Embryonic facial prominence (tissue), 1 donor: ENCODE results near the gene RGMA.
"Not testable (repeated sequence)": the region's sequence is repeated elsewhere in the genome, so short reads cannot be mapped to it uniquely, and the experiment has no call there.

ENCODE experiments used
- DNase-seq: peaks from one replicate; pipeline ENCODE4 v3.0.0-alpha.2; 2016; ENCODE audit errors: extremely low spot score

Gene RGMA

DNA sequence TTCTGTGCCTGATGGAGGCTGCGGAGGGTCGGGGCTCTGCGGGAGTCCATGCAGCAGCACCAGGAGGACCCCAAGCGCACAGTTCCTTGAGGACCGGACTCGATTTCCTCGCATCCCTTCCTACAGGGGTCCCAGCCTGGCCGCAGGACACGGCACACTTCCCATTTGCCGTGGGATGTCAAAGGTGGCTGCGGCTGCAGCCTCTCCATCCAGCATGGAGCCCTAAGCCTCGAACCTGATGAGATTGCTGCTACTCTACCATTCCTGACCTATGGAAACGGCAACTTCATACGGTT, 40.6 kb downstream of the RGMA start:
- DNase-seq, result no peak

DNA sequence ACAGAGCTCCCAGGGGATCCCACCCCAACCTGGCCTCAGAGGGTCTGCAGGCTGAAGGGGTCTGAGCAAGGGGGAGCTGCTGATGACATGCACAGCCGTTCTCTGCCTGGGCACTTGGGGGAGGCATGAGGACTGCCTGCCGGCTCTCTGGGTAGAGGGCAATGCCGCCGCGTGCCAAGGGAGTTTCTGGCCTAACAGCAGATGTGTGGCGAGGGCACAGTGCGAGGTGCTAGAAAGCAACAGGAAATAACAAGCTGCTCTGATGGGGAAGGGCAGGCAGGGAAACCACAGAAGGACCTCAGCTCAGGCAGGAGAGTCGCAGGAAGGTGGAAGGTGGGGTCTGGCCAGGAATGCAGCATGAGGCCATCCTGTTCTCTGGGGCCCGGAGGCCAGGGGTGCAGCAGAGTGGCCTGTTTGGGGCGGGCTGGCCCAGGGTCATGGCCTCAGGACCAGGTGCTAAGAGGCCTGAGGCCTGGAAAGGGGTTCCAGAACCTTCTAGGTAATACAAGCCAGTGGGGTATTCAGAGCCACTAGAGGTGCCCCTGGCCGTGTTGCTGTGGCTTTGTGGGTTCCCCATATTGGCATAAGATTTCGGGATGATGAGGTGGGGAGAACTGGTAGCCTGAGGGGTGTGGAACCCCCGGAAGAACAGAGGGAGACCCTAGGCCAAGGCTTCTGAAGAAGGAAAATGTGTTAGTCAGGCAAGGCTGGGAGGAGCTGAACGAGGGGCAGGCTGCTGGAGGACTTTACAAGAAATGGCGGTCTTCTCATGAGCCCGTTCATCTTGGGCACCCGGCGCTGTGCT, 41.2 kb downstream of the RGMA start:
- no peak for DNase-seq

DNA sequence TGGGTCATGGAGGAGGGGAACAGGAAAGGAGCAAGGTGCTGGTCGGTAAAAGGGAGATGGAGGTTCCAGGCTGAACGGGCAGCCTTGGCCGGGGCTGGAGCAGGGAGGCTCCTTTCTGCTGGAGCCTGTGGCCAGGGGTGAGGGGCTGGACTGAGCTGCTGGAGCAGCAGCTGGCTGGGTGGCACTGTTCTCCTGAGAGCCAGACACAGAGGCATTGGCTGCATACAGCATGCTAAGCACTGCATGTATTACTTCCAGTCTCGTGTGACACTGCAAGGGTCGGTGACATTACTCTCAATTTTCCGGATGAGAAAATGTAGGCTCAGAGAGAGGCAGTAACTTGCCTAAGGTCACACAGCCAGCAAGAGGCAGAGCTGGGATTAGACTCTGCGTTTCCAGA, 42.3 kb downstream of the RGMA start:
- DNase-seq, result no peak

DNA sequence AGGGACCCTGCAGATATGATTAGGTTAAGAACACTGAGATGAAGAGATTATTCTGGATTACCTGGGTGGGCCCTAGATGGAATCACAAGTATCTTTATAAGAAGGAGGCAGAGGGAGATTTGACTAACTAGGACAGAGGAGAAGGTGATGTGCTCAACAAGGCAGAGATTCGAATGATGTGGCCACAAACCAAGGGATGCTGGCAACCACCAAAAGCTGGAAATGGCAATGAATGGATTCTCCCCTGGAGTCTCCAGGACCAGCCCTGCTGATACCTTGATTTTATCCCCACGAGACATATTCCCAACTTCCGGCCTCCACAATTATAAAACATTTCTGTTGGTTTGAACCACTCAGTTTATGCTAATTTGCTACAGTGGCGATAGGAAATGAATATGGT, 42.9 kb downstream of the RGMA start:
- no peak for DNase-seq

- DNase-seq, result no peak
Measured at GRCh38 chr15:93045191-93045785, 43.7 kb downstream of the RGMA start.

DNA sequence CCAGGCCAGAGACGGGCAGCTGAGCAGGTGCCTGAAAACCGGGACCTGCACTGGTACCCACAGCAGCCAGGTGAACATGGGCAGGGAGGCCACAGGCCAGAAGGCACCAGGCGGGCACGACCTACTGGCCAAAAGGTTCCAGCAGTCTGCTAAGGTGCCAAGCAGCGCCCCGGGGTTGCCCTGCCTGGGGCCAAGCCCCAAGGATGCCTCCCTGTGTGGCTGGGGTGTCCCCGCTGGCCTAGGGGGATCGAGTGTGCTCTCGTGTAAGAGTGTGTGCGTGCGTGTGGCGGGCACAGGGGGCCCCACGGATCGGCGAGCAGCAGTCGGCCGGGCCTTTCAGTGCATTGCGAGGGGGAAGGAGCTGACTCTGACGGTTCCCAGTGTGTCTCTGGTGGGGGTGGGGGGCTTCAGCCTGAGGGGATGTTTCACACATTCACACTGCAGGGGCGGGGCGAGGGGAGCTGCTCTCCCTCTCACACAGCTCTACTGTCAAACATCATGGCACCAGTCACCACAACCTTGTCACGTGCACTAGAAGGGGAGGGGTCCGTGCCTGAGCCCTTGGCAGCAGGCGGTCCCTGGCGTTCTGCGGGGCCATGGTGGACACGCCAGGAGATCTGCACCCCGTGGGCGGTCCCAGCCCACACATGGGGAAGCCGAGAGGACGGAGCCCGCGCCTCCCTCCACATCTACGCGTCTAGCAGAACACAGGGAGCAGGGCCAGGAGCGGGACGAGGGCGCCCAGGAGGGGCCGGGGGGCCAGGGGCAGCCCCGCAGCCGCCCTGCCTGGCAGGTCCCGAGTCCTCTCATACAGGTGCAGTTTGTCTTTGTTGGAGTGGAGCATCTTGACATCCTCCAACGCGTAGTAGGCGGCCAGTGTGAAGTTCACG, 44.5 kb downstream of the RGMA start:
- DNase-seq, result no peak

GRCh38 chr15:93043621-93044300, 45.2 kb downstream of the RGMA start:
- DNase-seq, result no peak

- no peak for DNase-seq
Measured at GRCh38 chr15:93042691-93043378, 46.2 kb downstream of the RGMA start.

GRCh38 chr15:93042211-93042610, 46.8 kb downstream of the RGMA start:
- no peak for DNase-seq

- no peak for DNase-seq
Measured at GRCh38 chr15:93041159-93041547, 47.9 kb downstream of the RGMA start.

GRCh38 chr15:93040288-93041158, 48.5 kb downstream of the RGMA start:
- DNase-seq, result no peak

DNA sequence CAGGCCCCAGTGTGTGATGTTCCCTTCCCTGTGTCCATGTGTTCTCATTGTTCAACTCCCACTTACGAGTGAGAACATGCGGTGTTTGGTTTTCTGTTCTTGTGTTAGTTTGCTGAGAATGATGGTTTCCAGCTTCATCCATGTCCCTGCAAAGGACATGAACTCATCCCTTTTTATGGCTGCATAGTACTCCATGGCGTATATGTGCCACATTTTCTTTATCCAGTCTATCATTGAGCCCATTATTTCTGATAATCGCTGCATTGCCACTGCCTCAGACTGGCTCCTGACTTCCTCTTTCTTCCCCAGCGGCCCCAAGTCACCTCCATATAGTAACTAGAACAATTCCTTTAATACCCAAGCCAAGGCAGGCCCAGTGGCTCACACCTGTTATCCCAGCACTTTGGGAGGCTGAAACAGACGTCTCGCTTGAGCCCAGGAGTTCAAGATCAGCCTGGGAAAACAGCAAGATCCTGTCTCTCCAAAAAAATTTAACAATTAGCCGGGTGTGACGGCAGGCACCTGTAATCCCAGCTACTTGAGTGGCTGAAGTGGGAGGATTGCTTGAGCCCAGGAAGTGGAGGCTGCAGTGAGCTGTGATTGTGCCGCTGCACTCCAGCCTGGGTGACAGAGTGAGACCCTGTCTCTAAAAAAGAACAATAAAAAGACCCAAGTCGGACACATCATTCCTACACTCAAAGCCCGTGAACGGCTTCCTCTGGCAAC, 49.3 kb downstream of the RGMA start:
- not testable (repeated sequence) for DNase-seq

DNA sequence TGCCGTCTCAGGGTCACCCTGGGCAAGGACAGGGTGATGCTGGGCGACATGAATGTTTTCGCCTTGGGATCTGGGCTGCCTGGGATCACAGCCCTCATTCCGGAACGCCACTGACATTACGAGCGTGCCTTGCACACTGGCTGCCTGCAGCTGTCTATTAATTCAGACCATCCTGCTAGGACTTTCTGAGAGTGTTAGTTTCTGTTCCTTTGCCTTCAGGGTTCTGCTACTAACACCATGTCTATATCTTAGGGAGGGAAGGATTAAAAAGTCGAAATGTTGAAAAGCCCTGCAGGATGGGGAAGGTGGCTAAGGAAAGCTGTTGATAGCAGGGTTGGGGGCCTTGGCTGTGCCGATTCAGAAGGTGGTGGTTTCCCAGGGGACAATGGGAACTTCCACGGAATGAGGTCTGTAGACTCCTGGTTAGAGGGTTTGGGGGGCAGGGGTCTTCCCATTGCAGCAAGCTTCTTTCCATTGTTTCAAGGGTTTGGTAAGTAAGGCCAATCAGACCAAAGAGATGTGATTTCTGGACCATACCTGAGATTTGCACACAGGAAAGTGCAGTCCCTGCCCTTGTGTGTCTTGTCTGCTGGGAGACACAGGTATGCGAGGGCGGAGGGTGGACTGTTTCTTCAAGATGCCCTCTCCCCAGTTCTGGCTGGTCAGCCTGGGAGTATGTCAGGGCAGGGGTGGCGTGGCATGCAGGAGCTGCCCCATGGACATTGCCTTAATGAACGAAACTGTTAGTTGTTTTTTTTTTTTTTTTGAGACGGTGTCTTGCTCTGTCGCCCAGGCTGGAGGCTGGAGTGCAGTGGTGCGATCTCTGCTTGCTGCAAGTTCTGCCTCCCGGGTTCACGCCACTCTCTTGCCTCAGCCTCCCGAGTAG, 50.9 kb downstream of the RGMA start:
- DNase-seq, result no peak

DNA sequence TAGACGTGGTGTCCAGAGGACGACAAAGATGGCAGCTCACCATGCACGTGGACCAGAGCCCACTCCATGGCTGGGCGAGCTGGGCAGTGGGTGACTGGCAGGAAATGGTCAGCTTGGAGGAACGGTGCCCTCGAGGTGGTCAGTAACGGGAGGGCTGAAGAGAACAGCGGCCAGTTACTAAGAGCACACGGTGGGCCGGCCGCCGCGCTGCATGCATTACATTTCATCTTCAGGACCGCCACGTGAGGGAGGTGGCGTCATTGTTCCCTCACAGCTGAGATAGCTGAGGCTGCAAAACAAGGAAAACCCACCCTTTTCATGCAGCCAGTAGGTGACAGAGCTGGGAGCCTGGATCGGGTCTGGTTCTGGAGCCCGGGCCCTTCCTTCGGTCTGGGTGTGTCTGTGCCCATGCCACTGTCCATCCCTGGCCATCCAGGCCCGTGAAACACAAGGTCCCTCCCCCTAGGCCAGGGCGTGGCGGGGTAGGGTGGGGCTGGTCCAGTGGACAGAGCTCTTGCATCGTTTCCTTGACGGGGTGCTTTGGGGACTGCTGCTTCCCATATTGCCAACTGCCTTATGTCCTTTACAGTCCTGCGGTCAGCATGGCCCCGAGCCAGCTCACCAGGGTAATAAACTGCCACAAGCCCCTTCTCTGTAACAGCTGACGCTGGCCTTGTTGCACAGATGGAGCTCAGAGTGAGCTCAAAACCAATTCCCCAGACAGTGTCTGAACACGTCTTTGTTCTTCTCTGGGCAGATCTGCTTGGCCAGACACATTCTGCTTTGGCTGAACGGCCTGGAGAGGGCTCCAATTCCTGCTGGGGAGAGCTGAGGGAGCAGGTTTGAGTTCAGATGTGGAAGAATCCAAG, 51.8 kb downstream of the RGMA start:
- no peak for DNase-seq

DNA sequence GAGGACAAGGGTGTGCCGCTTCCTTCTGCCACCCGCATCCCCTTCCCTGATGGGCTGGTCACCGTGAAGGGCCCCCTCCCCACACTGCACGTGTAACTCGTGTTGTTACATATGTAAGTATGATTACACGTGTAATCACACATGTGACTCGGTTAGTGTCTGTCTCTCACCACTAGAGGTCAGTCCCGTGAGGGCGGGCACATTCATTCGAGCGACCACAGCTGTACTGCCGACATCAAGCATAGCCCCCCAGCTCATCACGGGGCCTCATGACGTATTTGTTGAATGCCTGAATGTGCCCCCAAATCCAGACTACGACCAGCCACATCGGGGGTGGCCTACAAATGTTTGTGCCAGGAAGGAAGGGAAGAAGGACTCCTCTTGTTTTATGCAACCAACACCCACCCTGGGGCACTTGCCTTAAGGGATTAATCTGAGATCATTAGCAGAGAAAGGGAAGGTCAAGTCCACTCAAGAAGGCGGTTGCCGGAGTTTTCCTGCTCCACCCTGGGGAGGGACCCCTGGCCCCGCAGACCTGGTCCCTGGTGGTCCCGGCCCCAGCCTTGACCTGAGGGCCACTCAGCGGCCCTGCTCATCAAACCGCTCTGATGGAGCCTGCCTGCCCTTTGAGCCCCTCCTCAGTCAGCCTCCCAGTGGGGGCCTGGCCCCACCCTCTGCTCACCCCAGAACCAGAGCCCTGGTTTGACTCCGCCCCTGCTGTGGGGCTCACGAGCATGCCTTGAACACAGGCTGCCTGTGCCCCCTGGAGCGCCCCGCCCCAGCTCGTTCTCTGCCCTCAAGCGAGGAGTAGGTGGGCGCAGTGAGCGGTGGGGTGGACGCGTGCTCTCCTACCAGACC, 52.8 kb downstream of the RGMA start:
- no peak for DNase-seq

GRCh38 chr15:93035092-93035915, 53.7 kb downstream of the RGMA start:
- no peak for DNase-seq
